GM18868 (cell line): ENCODE measurements around the gene TP53BP1.
"Not testable (repeated sequence)": the region's sequence is repeated elsewhere in the genome, so short reads cannot be mapped to it uniquely, and the experiment has no call there.

Experiments
- ATAC-seq: cut with Tn5 transposase; IDR thresholded peaks from one replicate; pipeline ENCODE4 v1.9.1; 2021; ENCODE audit warnings: mild to moderate bottlenecking, moderate library complexity; ENCODE audit not compliant: unreplicated experiment

The TP53BP1 gene

GRCh38 chr15:43492673-43493601, at the start of gene TP53BP1:
Gene TP53BP1, minus strand, starts transcription at chr15:43493156. Its CDS starts 113 bp downstream, at chr15:43493043.
- peak; percentile 98 for ATAC-seq

GRCh38 chr15:43541785-43542184, 48.8 kb upstream of the TP53BP1 start:
- no peak for ATAC-seq

GRCh38 chr15:43538091-43538490, 45.1 kb upstream of the TP53BP1 start:
- ATAC-seq: no peak

GRCh38 chr15:43534897-43535296, 41.9 kb upstream of the TP53BP1 start:
- ATAC-seq: no peak

GRCh38 chr15:43532826-43533225, 39.9 kb upstream of the TP53BP1 start:
- ATAC-seq: not testable (repeated sequence)

- ATAC-seq: no peak
Observed at GRCh38 chr15:43531018-43531670, 38.2 kb upstream of the TP53BP1 start.

- ATAC-seq: no peak
Observed at GRCh38 chr15:43529587-43530345, 36.8 kb upstream of the TP53BP1 start.

GRCh38 chr15:43529141-43529540, 36.2 kb upstream of the TP53BP1 start:
- ATAC-seq: no peak

GRCh38 chr15:43528542-43529007, 35.6 kb upstream of the TP53BP1 start:
- ATAC-seq: no peak

- no peak for ATAC-seq
Observed at GRCh38 chr15:43527802-43528541, 35.0 kb upstream of the TP53BP1 start.

- ATAC-seq: no peak
Observed at GRCh38 chr15:43527016-43527801, 34.3 kb upstream of the TP53BP1 start.

GRCh38 chr15:43526261-43526930, 33.4 kb upstream of the TP53BP1 start:
- ATAC-seq: no peak

GRCh38 chr15:43525131-43525530, 32.2 kb upstream of the TP53BP1 start:
- no peak for ATAC-seq

GRCh38 chr15:43524254-43524845, 31.4 kb upstream of the TP53BP1 start:
- no peak for ATAC-seq

GRCh38 chr15:43523646-43524045, 30.7 kb upstream of the TP53BP1 start:
- no peak for ATAC-seq

- no peak for ATAC-seq
Observed at GRCh38 chr15:43522247-43522646, 29.3 kb upstream of the TP53BP1 start.

- no peak for ATAC-seq
Observed at GRCh38 chr15:43521419-43521818, 28.5 kb upstream of the TP53BP1 start.

- ATAC-seq: no peak
Observed at GRCh38 chr15:43520138-43520537, 27.2 kb upstream of the TP53BP1 start.

GRCh38 chr15:43519196-43519595, 26.2 kb upstream of the TP53BP1 start:
- no peak for ATAC-seq
